ENCODE results near the gene RASGRP1.

GRCh38 chr15:38564557-38565286 lies at the start of gene RASGRP1:
- TF ChIP-seq, protein P1, sequence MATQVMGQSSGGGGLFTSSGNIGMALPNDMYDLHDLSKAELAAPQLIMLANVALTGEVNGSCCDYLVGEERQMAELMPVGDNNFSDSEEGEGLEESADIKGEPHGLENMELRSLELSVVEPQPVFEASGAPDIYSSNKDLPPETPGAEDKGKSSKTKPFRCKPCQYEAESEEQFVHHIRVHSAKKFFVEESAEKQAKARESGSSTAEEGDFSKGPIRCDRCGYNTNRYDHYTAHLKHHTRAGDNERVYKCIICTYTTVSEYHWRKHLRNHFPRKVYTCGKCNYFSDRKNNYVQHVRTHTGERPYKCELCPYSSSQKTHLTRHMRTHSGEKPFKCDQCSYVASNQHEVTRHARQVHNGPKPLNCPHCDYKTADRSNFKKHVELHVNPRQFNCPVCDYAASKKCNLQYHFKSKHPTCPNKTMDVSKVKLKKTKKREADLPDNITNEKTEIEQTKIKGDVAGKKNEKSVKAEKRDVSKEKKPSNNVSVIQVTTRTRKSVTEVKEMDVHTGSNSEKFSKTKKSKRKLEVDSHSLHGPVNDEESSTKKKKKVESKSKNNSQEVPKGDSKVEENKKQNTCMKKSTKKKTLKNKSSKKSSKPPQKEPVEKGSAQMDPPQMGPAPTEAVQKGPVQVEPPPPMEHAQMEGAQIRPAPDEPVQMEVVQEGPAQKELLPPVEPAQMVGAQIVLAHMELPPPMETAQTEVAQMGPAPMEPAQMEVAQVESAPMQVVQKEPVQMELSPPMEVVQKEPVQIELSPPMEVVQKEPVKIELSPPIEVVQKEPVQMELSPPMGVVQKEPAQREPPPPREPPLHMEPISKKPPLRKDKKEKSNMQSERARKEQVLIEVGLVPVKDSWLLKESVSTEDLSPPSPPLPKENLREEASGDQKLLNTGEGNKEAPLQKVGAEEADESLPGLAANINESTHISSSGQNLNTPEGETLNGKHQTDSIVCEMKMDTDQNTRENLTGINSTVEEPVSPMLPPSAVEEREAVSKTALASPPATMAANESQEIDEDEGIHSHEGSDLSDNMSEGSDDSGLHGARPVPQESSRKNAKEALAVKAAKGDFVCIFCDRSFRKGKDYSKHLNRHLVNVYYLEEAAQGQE (IDR thresholded peaks at IDR 0.05; ENCODE audit: insufficient replicate concordance, low read depth): no peak
- TF ChIP-seq CTCF (IDR thresholded peaks at IDR 0.05; ENCODE audit: insufficient read depth, low read length) (no peak), POLR2AphosphoS5 (IDR thresholded peaks at IDR 0.05; ENCODE audit: low read depth) (no peak)

All from HL-60 (cell line).